Measurements from ENCODE around the gene PKD2. TPM values are rescaled to one million over a fixed set of nuclear protein-coding genes. Genes with fewer than 3 reads are reported as not detected.
"Not testable (repeated sequence)": the region's sequence is repeated elsewhere in the genome, so short reads cannot be mapped to it uniquely, and the experiment has no call there.

Gene PKD2
- total RNA-seq, 1 experiment from 2014 or later = 57.7 TPM

DNA sequence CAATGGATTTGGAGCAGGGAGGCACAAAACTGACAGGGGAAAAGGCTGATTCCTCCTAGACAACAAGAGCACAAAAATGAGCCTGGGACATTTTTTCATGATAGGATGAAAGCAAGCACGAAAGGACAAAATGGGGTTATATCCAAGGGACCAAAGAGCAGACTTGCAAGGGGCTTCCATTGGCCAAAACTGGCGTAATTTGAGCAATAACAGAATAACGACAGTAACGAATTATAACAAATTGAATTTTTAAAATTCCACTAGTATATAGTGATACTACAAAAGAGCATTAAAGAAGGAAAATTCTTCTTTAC, 21.6 kb upstream of the PKD2 start:
- DNase-seq (ENCODE audit: low read depth) = no peak

DNA sequence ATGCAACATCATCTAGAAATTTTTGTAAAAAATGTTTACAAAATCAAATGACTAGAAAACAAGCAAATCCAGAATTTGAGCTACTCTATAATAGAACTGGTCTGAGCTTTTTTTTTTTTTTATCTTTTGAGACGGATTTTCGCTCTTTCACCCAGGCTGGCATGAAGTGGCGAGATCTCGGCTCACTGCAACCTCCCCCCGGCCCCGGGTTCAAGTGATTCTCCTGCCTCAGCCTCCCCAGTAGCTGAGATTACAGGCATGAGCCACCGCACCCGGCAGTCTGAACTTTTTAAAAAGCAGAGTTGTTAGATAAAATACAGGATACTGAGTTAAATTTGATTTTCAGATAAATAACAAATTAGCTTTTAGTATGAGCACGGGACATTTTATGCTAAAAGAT, 20.9 kb upstream of the PKD2 start:
- no peak for DNase-seq (ENCODE audit: low read depth)

DNA sequence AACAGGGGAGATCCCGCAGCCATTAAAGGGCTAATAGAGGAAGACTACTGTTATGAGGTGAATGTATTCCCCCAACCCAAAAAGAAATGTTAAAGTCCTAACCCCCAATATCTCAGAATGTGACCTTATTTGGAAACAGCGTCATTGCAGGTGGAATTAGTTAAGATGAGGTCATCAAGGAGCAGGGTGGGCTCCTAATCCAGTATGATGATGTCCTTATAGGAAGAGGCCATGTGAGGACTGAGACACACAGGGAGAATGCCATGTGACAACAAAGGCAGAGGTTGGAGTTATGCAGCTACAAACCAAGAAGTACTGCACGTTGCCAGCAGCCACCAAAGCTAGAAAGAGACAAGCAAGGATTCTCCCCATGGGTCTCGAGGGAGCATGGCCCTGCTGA, 17.7 kb upstream of the PKD2 start:
- no peak for DNase-seq (ENCODE audit: low read depth)

DNA sequence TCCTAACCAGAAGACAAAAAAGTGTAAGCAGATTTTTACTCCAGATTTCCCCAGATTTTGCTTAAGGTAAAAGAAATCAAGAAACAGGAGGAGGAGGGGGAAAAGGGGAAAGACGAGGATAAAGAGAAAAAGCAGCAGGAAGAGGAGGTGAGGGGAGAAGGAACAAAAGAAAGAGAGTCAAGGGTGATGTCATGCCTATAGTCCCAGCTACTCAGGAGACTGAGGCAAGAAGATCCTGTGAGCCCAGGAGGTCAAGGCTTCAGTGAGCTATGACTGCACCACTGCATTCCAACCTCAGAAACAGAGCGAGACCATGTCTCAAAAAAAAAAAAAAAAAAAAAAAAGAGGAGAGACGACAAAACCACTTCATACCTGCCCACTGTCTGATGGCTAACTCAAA, 12.0 kb upstream of the PKD2 start:
- no peak for DNase-seq (ENCODE audit: low read depth)

DNA sequence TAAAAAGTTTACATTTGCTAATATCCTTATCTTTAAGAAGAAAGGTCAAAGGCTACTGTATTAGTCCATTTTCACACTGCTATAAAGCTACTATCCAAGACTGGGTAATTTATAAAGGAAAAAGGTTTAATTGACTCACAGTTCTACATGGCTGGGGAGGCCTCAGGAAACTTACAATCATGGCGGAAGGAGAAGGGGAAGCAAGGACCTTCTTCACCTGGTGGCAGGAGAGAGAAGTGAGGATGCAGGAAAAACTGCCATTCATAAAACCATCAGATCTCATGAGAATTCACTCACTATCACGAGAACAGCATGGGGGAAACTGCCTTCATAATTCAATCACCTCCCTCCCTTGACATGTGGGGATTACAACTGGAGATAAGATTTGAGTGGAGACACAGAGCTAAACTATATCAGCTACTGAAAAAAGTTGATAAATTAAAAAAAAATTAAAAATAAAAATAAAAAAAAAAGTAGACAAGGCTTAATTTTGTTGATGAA, 8.2 kb upstream of the PKD2 start:
- DNase-seq (ENCODE audit: low read depth) = not testable (repeated sequence)

DNA sequence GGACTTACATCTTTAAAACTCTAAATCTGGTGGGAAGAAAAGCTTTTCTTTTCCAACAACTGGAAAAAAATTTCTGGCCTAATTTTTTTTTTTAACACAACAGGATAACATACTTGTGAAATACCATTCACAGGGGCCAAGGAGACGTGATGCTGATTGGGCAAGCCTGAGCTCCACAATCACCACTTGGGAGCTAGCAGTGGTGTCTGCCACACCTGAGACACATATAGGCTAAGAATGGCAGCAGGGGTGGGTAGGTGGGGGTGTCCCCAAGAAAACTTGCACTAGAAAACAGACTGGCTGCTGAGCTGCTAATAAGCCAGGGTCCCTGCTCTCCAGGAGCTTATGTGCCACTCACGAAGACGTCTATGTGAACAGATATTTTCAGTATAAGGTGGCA, 5.6 kb upstream of the PKD2 start:
- DNase-seq (ENCODE audit: low read depth) = no peak

DNA sequence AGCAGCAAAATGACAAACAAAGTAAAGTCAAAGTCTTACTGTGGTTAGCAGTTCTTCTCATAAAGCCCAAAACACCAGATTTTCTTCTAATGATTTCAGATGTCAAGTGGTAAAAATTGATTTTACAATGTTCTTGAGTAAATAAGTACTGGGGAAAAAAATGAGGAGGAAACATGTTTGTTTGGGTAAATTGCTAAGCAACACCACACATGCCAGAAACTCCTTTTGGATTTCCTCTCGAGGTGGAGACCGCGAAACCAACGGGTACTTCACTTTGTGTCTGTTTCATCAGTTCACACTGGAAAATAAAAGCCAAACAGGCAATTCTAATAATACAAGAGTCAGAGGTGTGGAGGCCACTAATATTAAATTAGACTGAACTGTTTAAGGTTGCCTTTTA, 4.6 kb upstream of the PKD2 start:
- peak; percentile 61 for DNase-seq (ENCODE audit: low read depth)

DNA sequence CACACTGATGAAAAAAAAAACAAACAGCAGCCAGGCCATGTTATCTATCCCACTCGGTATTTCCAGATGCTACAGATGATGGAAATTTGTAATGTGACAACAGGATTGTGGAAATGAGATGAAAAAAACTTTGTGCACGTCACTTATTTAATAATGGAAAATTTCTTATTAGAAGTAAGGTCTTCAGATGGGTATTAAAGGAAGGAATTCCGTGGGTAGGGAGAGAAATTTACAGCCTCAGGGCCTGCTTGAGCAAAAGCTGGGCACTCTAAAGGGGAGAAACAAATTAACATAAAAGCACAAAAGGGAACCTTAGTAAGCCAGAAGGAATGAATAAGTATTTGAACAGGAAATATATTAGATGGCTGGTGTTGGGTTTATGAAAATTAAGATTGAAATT, 4.2 kb upstream of the PKD2 start:
- no peak for DNase-seq (ENCODE audit: low read depth)

DNA sequence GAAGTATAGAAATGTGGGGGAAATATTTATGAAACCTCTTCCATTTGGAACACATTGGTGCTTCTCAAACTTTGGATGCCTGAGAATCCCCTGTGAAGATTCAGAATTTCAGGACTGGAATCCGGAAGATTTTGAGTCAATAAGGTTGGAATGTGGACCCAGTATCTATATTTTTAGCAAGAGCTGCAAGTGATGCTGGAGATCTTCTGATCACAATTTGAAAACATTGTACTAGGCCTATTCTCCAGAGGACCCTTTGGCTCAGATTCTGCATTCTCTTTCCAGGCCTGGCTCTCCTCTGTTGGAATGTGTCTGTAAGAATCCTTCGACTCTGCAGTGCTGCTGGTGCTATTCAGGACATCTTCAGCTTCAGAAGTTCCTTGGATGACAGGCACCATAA, 2.4 kb upstream of the PKD2 start:
- DNase-seq (ENCODE audit: low read depth) = no peak

DNA sequence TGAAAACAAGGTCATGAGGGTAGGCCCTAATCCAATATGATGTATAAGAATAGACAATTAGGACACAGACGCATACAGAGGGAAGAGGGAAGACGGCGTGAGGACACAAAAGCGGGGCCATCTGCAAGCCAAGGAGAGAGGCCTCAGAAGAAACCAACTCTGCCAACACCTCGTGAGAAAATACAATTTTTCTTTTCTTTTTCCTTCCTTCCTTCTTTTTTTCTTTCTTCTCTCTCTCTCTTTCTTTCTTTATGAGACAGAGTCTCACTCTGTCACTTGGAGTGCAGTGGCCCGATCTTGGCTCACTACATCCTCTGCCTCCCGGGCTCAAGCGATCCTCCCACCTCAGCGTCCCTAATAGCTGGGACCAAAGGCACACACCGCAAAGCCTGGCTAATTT, 1.5 kb upstream of the PKD2 start:
- no peak for DNase-seq (ENCODE audit: low read depth)

DNA sequence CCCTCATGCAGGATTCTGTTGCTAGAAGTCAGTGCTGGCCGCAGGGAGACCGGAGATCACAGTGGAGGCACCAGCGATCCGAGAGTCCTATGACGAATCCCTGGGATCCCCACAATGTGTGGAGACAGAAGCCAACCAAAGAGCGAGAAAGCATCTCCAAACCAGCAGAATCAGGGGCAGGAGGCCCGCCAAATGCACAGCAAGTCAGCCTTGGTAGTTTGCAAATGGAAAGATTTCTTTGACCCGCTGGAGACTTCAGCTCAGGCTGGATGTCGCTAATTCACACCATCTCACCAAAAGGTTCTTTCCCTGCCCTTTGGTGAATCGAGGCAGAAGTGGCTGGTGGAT, 505 bp upstream of the PKD2 start:
- DNase-seq (ENCODE audit: low read depth) = no peak

DNA sequence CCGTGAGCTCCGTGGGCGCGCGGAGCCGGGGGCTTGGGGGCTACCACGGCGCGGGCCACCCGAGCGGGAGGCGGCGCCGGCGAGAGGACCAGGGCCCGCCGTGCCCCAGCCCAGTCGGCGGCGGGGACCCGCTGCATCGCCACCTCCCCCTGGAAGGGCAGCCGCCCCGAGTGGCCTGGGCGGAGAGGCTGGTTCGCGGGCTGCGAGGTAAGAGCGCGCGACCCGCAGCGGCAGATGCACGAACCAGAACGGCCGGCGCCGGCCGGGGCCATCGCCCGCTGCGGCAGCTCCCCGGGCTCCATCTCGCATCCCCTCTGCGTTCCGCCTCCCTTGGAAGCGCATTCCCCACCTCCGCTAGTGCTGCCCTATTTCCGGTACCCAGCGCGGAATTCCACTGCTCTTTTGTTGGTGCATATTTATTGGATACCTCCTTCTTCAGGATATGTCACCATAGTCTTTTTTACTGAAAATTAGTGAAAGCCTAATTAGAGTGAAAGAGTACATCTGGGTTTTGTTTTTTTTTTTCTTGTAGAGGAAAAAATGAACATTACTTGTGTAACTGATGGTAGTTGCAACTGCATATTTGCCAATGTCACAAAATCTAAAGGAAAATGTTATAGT, 797 bp downstream of the PKD2 start:
- peak; percentile 63 for DNase-seq (ENCODE audit: low read depth)

DNA sequence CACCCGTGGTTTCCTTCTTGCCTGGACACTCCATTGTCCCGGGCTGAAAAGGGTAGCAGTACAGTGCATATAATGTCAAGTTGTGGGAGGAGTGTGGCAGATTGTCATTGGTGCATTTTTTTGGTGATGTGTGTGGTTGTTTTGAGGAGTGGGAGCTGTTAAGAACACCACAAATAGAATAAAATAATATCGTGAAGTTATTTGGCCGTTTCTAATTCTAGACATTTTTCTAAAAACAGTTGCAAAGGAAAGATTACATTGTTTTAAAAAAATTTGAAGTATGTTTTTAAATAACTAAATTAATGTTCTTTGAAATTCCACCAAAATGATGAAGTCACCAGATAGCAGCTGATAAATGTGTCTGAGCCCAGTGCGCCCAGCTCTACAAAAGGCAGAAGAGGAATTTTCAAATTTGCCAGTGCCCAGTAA, 1.3 kb downstream of the PKD2 start:
- peak; percentile 51 for DNase-seq (ENCODE audit: low read depth)

DNA sequence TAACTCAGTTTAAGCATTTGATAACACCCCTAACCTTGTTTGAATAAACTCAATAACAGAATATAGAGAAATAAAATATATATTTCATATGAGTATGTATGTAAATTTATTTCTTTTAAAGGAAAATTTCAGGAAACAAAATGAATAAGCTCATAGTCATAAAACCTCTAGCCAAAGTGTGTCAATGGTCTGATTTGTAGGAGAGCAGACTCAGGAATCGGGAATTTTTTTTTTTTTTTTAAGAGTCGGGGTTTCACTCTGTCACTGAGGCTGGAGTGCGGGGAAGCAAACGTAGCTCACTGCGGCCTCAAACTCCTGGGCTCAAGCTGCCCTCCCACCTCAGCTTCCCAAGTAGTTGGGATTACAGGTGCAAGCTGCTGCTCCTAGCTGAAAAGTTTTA, 2.4 kb downstream of the PKD2 start:
- no peak for DNase-seq (ENCODE audit: low read depth)

DNA sequence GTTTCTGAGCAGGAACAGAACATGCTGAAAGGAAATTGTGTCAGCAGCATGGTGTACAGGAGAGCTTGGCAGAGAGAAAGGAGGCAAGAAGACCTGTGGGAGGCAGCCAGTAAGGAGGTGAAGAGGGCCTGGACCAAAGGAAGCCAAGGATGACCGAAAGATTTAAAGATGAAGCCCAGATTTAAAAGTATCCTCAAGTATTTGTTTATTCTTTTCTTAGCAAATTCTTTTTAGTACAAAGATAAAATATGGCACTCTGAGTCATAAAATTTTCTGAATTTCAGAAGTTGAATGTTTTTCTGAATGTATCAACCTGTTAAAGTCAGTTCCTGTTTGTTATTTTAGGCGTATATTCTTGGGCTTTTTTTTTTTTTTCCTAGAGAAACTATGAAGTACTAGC, 3.5 kb downstream of the PKD2 start:
- no peak for DNase-seq (ENCODE audit: low read depth)

DNA sequence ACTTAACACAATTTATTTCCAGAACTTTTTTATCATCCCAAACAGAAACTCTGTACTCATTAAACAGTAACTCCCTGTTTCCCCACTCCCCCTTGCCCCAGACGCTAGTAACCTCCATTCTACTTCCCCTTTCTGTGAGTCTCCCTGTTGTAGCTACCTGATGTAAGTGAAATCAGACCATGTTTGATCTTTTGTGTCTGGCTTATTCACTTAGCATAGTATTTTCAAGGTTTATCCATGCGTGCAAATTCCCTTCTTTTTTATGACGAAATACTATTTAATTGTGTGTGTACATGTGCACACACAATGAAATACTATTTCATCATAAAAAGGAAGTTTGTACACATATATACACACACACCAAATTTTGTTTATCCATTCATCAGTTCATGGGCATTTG, 5.2 kb downstream of the PKD2 start:
- no peak for DNase-seq (ENCODE audit: low read depth)

DNA sequence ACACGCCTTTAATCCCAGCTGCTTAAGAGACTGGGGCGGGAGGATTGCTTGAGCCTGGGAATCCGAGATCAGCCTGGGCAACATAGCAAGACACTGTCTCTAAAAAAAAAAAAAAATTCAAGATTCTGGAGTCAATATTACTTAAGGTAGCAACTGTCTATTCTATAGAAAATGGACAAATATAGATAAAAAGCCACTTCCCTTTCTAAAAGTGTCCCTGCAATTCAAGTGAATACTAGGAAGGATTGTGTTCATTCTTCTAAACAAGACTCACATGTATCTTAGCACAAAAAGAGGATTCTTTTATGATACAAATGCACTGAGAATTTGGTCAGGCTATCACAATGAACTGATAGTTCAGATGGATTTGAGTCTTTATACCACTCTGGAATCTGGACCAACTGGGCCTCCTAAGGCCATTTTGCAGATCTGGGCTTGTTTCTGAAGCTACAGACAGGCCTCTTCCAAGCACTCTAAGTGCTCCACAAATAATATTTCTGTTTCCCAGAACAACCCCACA, 7.0 kb downstream of the PKD2 start:
- DNase-seq (ENCODE audit: low read depth) = no peak

DNA sequence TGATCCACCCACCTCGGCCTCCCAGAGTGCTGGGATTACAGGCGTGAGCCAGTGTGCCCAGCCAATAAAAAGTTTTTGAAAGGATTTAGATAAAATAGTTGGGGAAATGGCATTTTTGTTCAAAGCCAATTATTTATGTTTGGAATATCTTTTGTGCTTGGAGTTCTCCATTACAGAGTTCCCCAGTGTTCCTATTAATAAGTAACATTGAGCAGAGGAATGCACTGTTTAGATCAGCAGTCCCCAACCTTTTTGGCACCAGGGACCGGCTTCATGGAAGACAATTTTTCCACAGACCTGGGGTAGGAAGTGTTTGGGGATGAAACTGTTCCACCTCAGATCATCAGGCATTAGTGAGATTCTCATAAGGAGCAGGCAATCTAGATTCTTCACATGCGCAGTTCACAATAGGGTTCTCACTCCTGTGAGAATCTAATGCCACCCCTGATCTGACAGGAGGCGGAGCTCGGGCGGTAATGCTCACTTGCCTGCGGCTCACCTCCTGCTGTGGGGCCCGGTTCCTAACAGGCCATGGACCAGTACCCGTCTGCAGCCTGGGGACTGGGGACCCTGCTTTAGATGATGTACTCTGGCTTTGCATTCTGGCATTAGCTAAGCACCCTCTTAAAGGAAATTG, 8.3 kb downstream of the PKD2 start:
- DNase-seq (ENCODE audit: low read depth) = no peak

DNA sequence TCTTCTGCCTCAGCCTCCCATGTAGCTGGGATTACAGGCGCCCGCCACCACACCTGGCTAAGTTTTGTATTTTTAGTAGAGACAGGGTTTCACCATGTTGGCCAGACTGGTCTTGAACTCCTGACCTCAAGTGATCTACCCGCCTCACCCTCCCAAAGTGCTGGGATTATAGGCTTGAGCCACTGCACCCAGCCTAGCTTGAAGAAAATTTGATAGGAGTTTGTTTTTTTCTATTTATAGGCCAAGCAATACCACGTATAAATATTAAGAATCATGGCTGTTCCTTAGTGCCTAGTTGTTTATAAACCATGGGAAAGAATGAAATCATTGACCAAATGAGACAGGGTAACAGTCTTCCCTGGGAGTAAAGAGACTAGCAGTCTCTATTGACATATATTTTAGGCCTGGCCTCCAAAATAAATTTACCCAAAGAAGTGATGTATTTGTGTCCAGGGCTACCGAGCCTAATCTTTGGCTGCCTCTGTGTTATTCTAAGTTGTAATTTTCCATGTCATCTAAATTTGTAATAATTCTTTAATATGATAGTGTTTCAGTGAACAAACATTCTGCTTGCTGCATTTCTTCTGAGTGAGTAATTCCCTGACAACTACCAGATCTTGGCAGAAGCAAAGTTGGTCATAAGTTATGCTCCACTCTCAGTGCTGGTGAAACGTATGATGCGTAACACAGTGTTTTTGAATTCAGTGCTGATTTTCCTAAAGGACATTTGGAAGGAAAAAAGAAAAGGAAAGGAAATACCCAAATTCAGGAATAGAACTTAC, 10.3 kb downstream of the PKD2 start:
- DNase-seq (ENCODE audit: low read depth) = peak; percentile 95

DNA sequence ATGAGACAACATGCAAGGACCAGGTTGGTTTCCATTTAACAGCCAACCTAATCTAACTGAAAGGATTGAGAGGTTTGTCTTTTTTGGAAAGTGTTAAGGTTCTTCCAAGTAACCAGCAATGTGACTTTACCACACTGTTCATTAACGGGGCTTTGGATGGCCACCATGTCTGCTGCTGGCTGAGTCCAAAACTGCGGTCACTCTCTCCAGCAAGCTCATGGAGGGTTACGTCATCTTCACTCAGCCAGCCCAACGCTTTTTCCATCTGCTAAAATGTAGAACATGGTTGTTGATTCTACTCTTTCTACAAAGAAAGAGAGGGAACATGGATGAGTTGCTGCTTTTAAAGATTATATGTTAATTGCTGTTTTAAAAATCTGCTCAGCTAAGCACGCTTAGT, 11.0 kb downstream of the PKD2 start:
- peak; percentile 86 for DNase-seq (ENCODE audit: low read depth)

DNA sequence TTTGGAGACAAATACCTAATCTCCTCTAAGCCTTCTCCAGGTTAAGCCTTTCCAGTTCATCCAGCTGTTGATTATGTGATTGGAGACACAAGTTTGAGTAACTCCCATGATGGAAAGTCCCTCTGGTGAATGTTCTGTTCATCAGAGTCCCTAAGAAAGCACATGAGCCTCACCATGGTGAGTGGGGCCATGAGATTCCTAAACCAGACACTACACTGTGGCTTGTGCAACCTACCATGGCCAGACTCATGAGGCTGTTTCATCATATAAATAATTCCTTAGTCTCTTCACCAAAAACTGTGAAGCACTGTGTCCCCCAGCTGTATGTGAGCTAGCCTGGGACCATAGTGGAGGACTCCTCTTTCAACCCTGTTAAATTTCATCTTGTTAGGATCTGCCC, 14.4 kb downstream of the PKD2 start:
- no peak for DNase-seq (ENCODE audit: low read depth)

DNA sequence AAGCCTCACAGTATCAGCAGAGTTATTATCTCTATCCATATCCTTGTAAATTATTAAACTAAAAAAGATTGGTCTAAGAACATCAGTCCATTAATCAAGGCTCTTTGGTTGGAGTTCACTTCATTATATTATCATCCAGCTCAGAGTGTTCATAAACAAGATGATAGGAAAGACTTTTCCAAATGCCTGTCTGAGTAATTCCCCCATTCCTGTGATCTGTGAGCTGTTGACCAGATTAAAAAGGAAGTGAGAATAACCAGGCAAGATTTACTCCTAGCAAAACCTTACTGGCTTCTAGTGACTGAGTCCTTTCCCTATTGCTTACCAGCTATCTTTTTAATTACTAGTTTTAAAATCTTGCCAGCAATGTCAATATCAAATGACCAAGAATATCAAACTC, 14.9 kb downstream of the PKD2 start:
- no peak for DNase-seq (ENCODE audit: low read depth)
